K562 (cell line): ENCODE results near the gene TMEFF1. TPM values are rescaled to one million over a fixed set of nuclear protein-coding genes. Genes with fewer than 3 reads are reported as not detected.

ENCODE experiments used
- GTF2F1 ChIP-seq: IDR thresholded peaks from 2 replicates; pipeline ENCODE4 v1.6.1; 2011; ENCODE audit warnings: low read depth, low read length, improper control_type of control experiment
- KLF10 ChIP-seq: fragments of 250-450 bp; sonication (Bioruptor Pico); IDR thresholded peaks from 2 replicates; pipeline ENCODE4 v1.6.1; 2021; ENCODE audit warnings: matching md5 sums
- L3MBTL2 ChIP-seq: fragments of 450-650 bp; IDR thresholded peaks from 2 replicates; pipeline ENCODE4 v1.6.1; 2016; ENCODE audit warnings: mild to moderate bottlenecking, moderate library complexity
- MAFK ChIP-seq: IDR thresholded peaks from 2 replicates; pipeline ENCODE4 v1.6.1; 2011; ENCODE audit warnings: low read length, improper control_type of control experiment
- NCOA6 ChIP-seq: fragments of 450-650 bp; IDR thresholded peaks from 2 replicates; pipeline ENCODE4 v1.6.1; 2017; ENCODE audit warnings: mild to moderate bottlenecking
- PBX2 ChIP-seq, 2 experiments: IDR thresholded peaks in 1 of 2; conservative IDR thresholded peaks in 1 of 2; 2 replicates each; pipeline ENCODE4 v1.6.1; 2016; ENCODE audit warnings: low read depth in 2 of 2, mild to moderate bottlenecking in 1 of 2, missing compliant biosample characterization in 1 of 2, missing genetic modification characterization in 1 of 2, moderate library complexity in 1 of 2
- POLR2G ChIP-seq: fragments of 200-400 bp; formaldehyde crosslinking; IDR thresholded peaks from 2 replicates; pipeline ENCODE4 v1.6.1; 2017; ENCODE audit warnings: low read depth, mild to moderate bottlenecking, antibody characterized with exemption, low read length, moderate library complexity
- POU5F1 ChIP-seq: fragments of 150-350 bp; IDR thresholded peaks from 2 replicates; pipeline ENCODE4 v1.6.1; 2014; ENCODE audit warnings: borderline replicate concordance, low read length, low read depth, mild to moderate bottlenecking; ENCODE audit not compliant: partially characterized antibody
- RBM15 ChIP-seq: fragments of 200-400 bp; formaldehyde crosslinking; IDR thresholded peaks from 2 replicates; pipeline ENCODE4 v1.6.1; 2018; ENCODE audit warnings: mild to moderate bottlenecking, low read length, moderate library complexity; ENCODE audit not compliant: insufficient read depth
- RHOXF2B ChIP-seq: fragments of 250-450 bp; sonication (Bioruptor Pico); conservative IDR thresholded peaks from 2 replicates; pipeline ENCODE4 v1.5.1; 2021
- SRSF1 ChIP-seq: fragments of 200-400 bp; formaldehyde crosslinking; IDR thresholded peaks from 2 replicates; pipeline ENCODE4 v1.6.1; 2017; ENCODE audit warnings: mild to moderate bottlenecking, low read depth, low read length, moderate library complexity
- THAP12 ChIP-seq: fragments of 250-450 bp; sonication (Bioruptor Pico); IDR thresholded peaks from 2 replicates; pipeline ENCODE4 v1.9.0; 2021; ENCODE audit warnings: mild to moderate bottlenecking, inconsistent platforms
- ZC3H8 ChIP-seq: fragments of 450-650 bp; IDR thresholded peaks from 2 replicates; pipeline ENCODE4 v1.6.1; 2017
- ZKSCAN8 ChIP-seq: fragments of 200-800 bp; sonication (Bioruptor generic); IDR thresholded peaks from 2 replicates; pipeline ENCODE4 v1.6.1; 2016; ENCODE audit warnings: missing genetic modification characterization, missing compliant biosample characterization
- ZNF449 ChIP-seq: fragments of 250-450 bp; sonication (Bioruptor Pico); IDR thresholded peaks from 2 replicates; pipeline ENCODE4 v1.8.0; 2022; ENCODE audit warnings: moderate library complexity, mild to moderate bottlenecking, inconsistent platforms
- ZNF551 ChIP-seq: fragments of 250-450 bp; sonication (Bioruptor Pico); IDR thresholded peaks from 2 replicates; pipeline ENCODE4 v1.5.0; 2021; ENCODE audit warnings: mild to moderate bottlenecking, moderate library complexity
- ZNF586 ChIP-seq: fragments of 450-650 bp; formaldehyde crosslinking; conservative IDR thresholded peaks from 2 replicates; pipeline ENCODE4 v1.4.0; 2020; ENCODE audit warnings: mild to moderate bottlenecking, moderate library complexity
- polyA plus RNA-seq, 8 experiments: library from polyadenylated mRNA; depleted of rRNA in 4 of 8; stranded (reverse) in 5 of 8; unstranded in 3 of 8; fragments of >200 nt; fragmentation: Nextera tagmentation in 2 of 8; fragmentation: Illumina TruSeq in 1 of 8; extraction: Ambion mirVana in 2 of 8; extraction: Trizol in 1 of 8; gene quantifications; 2 replicates each; pipeline versions ENCODE4 v1.2.1 to v1.2.3, GENCODE V29; 2011 to 2014; ENCODE audit warnings: inconsistent platforms in 1 of 8, missing spikeins in 1 of 8
- total RNA-seq, 7 experiments: library from RNA; depleted of rRNA in 6 of 7; stranded (reverse); fragments of >200 nt in 6 of 7; fragmentation: Illumina TruSeq in 2 of 7; extraction: Trizol in 2 of 7; gene quantifications; 2 replicates each; pipeline versions ENCODE4 v1.2.1 to v1.2.3, GENCODE V29; 2011 to 2021; ENCODE audit warnings: low replicate concordance in 1 of 7
- TF ChIP-seq, protein P1 (sequence below): fragments of 450-650 bp; IDR thresholded peaks from 2 replicates; pipeline ENCODE4 v1.7.1; 2018; ENCODE audit warnings: mild to moderate bottlenecking, low read depth; ENCODE audit not compliant: partially characterized antibody

The TMEFF1 gene
- total and polyA plus RNA-seq, 9 of the 15 experiments (the other 6 are each of a cell fraction or from before 2014, with no cell fraction given), result 0.07 to 1.1 (median 0.28) TPM; not detected in 2

DNA sequence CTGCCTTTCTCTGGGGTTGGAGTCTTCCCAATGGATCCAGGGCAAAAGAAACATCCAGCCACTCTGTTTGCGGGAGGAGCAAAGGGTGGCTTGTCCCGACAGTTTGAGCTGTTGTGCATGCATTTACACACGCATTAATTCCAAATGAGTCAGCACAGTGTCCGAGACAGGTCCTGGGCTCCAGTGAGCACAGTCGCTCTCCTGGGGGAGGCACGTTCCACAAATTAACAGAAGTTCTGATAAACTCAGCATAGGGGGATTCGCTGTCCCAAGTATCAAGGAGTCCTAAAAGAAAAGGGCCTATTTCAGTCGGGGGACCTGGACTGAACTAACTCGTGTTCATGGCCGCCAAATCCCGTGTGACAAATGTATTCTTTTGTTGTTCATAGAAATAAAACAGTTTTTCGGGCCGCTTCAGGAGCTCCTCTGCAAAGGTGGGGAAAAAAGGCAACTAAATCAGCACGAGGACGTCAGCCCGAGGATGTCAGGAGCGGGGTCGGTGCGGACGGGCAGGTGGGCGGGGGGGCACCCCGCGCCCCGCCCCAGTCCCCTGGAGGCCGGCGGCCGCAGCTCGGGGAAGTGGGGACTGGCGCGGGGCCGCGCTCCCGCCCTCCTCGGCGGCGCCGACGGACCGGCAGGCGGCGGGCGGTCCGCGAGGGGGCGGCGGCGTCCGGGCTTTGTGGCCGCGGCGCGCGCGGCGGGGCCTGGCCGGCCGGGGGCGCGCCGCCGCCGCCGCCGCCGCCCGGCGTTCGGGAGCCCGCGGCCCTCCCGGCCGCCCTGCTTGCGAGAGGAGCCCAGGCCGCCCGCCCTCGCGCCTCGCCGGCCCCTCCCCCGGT is 46.2 kb upstream of the TMEFF1 start, which contains the start of gene MSANTD3 (continued):
- TF ChIP-seq THAP12 (CRISPR knock-in tag) (no peak), ZNF449 (CRISPR knock-in tag) (no peak), POLR2G (peak; percentile 76), RHOXF2B (CRISPR knock-in tag) (no peak), ZC3H8 (no peak), POU5F1 (no peak), ZKSCAN8 (CRISPR knock-in tag) (no peak), SRSF1 (no peak), L3MBTL2 (peak; percentile 70; the same call in 1 of the 2 replicates), ZNF586 (CRISPR knock-in tag) (no peak), PBX2 (CRISPR knock-in tag; IDR thresholded peaks at IDR 0.05; ENCODE audit: low read depth) (no peak), PBX2 (tag; conservative IDR thresholded peaks at IDR 0.05; ENCODE audit: low read depth) (no peak), MAFK (peak; percentile 74), NCOA6 (no peak), ZNF551 (CRISPR knock-in tag) (no peak), GTF2F1 (no peak), KLF10 (CRISPR knock-in tag) (no peak), RBM15 (no peak)
- TF ChIP-seq, protein P1, sequence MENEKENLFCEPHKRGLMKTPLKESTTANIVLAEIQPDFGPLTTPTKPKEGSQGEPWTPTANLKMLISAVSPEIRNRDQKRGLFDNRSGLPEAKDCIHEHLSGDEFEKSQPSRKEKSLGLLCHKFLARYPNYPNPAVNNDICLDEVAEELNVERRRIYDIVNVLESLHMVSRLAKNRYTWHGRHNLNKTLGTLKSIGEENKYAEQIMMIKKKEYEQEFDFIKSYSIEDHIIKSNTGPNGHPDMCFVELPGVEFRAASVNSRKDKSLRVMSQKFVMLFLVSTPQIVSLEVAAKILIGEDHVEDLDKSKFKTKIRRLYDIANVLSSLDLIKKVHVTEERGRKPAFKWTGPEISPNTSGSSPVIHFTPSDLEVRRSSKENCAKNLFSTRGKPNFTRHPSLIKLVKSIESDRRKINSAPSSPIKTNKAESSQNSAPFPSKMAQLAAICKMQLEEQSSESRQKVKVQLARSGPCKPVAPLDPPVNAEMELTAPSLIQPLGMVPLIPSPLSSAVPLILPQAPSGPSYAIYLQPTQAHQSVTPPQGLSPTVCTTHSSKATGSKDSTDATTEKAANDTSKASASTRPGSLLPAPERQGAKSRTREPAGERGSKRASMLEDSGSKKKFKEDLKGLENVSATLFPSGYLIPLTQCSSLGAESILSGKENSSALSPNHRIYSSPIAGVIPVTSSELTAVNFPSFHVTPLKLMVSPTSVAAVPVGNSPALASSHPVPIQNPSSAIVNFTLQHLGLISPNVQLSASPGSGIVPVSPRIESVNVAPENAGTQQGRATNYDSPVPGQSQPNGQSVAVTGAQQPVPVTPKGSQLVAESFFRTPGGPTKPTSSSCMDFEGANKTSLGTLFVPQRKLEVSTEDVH, result no peak
